HAP-1 (cell line): ENCODE data around the gene YKT6.

Source experiments
- DNase-seq, 2 experiments: peaks; one replicate each; pipeline ENCODE4 v3.0.0-alpha.2; 2016 to 2020; ENCODE audit warnings: low spot score in 2 of 2
- H3K27me3 ChIP-seq: fragments of 250-450 bp; sonication (Bioruptor Pico); 2 replicates; pipeline ENCODE4 v1.5.1; 2020; ENCODE audit warnings: low read depth, mild to moderate bottlenecking, moderate library complexity
- H3K36me3 ChIP-seq: fragments of 250-450 bp; sonication (Bioruptor Pico); replicated peaks from 2 replicates; pipeline ENCODE4 v1.5.1; 2020; ENCODE audit warnings: mild to moderate bottlenecking
- H3K4me1 ChIP-seq: fragments of 250-450 bp; sonication (Bioruptor Pico); 2 replicates; pipeline ENCODE4 v1.5.1; 2020; ENCODE audit warnings: mild to moderate bottlenecking
- H3K4me3 ChIP-seq: fragments of 250-450 bp; sonication (Bioruptor Pico); 2 replicates; pipeline ENCODE4 v1.5.1; 2020; ENCODE audit warnings: mild to moderate bottlenecking, moderate library complexity
- H3K9me3 ChIP-seq: fragments of 250-450 bp; sonication (Bioruptor Pico); 2 replicates; pipeline ENCODE4 v1.5.1; 2020; ENCODE audit warnings: mild to moderate bottlenecking, moderate library complexity
- in situ Hi-C: fragments of 300-500 bp; cut with MboI; formaldehyde crosslinking; loops from 3 replicates; pipeline ENCODE4 v1.14.3; 2020; ENCODE audit warnings: low sequenced_read_pairs, inconsistent platforms, mixed read lengths

YKT6 gene

GRCh38 chr7:44262031-44262430, 61.3 kb downstream of the YKT6 start:
- no peaks in the 10 kb centered on the region for H3K4me1 ChIP-seq

GRCh38 chr7:44263326-44264082, 62.7 kb downstream of the YKT6 start:
- H3K9me3 ChIP-seq, result no peaks in the 10 kb centered on the region
- H3K4me3 ChIP-seq, result no peak overlapping the region
- H3K27me3 ChIP-seq, result peaks cover 45% of the 10 kb centered on the region
- in situ Hi-C loops, result no loop called here
- H3K4me1 ChIP-seq, result no peaks in the 10 kb centered on the region
- DNase-seq, result no peak
- no peaks in the 10 kb centered on the region for H3K36me3 ChIP-seq

More at GRCh38 chr7:44262031-44262430, 61.3 kb downstream of the YKT6 start:
- in situ Hi-C loops, result no loop called here
- no peak for DNase-seq
- Histone ChIP-seq H3K9me3 (no peaks in the 10 kb centered on the region), H3K4me3 (no peak overlapping the region), H3K27me3 (peaks cover 31% of the 10 kb centered on the region), H3K36me3 (no peaks in the 10 kb centered on the region)
